HEK293T (cell line): ENCODE results near the gene CES5A.

Experiments used
- BHLHE40 ChIP-seq: fragments of 450-650 bp; IDR thresholded peaks from 2 replicates; pipeline ENCODE4 v1.6.1; 2016; ENCODE audit warnings: mild to moderate bottlenecking, moderate library complexity, borderline replicate concordance
- FOXA1 ChIP-seq: fragments of 450-650 bp; IDR thresholded peaks from 2 replicates; pipeline ENCODE4 v1.6.1; 2016; ENCODE audit warnings: mild to moderate bottlenecking
- SP1 ChIP-seq: fragments of 450-650 bp; IDR thresholded peaks from 2 replicates; pipeline ENCODE4 v1.6.1; 2017

DNA sequence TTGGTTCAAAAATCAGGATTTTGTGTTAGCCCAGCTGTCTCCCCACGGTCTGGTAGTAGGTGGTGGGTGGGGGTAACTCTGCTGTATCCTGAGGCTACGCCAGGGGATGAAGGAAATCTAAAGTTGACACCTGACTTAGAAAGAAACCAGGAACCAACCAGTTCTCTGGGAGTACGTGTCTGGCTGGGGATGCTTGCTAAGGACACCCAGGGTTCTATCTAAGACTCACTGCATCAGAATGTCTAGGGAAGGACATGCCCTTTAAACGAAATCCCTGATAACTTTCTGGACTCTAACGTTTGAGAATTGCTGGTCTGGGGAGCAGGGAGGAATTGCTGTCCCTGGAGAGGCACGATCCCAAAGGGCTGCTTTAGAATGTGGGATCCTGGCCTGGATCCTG, 39.2 kb upstream of the CES5A start:
- TF ChIP-seq SP1 (no peak), BHLHE40 (no peak), FOXA1 (no peak)
